C4-2B (cell line): ENCODE measurements around the gene PIK3R5.

Experiments used
- CTCF ChIP-seq: fragments of 450-650 bp; conservative IDR thresholded peaks from 2 replicates; pipeline ENCODE4 v1.5.1; 2017; ENCODE audit warnings: mild to moderate bottlenecking
- ZFX ChIP-seq: fragments of 450-650 bp; IDR thresholded peaks from 2 replicates; pipeline ENCODE4 v1.6.1; 2017

GRCh38 chr17:8946071-8946470, 19.4 kb downstream of the PIK3R5 start:
- no peak for TF ChIP-seq CTCF
- no peak for TF ChIP-seq ZFX
